Keratinocyte (primary cell): Measurements from ENCODE around the gene STARD5. TPM values are rescaled to one million over a fixed set of nuclear protein-coding genes. Genes with fewer than 3 reads are reported as not detected.

Experiments
- DNase-seq: peaks from one replicate; pipeline ENCODE4 v3.0.0-alpha.2; 2011; ENCODE audit warnings: low read depth, missing footprints, low spot score
- FAIRE-seq: peaks from 2 replicates; lab custom pipeline; 2011; peaks lifted over from hg19 to GRCh38; lab: Jason Lieb, UNC
- H2AFZ ChIP-seq: 2 replicates; pipeline ENCODE4 v1.6.0; 2012; ENCODE audit warnings: low read length, control low read depth, inconsistent platforms; ENCODE audit not compliant: control insufficient read depth
- H3K27ac ChIP-seq: 2 replicates; pipeline ENCODE4 v1.5.1; 2011; ENCODE audit warnings: low read length; ENCODE audit not compliant: control insufficient read depth, insufficient read depth
- H3K27me3 ChIP-seq: 3 replicates; pipeline ENCODE4 v1.6.0; 2011; ENCODE audit warnings: low read length; ENCODE audit not compliant: control insufficient read depth, insufficient read depth; ENCODE audit errors: extremely low read depth
- H3K36me3 ChIP-seq, 2 experiments: 2 replicates in 1 of 2; 3 replicates in 1 of 2; pipeline ENCODE4 v1.5.1; 2011; ENCODE audit warnings: low read length in 2 of 2, mild to moderate bottlenecking in 1 of 2; ENCODE audit not compliant: control insufficient read depth in 2 of 2, insufficient read depth in 2 of 2; ENCODE audit errors: extremely low read depth in 1 of 2
- H3K4me1 ChIP-seq: 3 replicates; pipeline ENCODE4 v1.5.1; 2011; ENCODE audit warnings: low read length; ENCODE audit not compliant: control insufficient read depth, insufficient read depth; ENCODE audit errors: extremely low read depth
- H3K4me2 ChIP-seq: 3 replicates; pipeline ENCODE4 v1.6.0; 2011; ENCODE audit warnings: low read depth, low read length; ENCODE audit not compliant: control insufficient read depth, insufficient read depth; ENCODE audit errors: extremely low read depth
- H3K4me3 ChIP-seq, 3 experiments: fragments of 200-600 bp in 1 of 3; sonication (generic) in 1 of 3; 2 replicates in 2 of 3; 3 replicates in 1 of 3; pipeline ENCODE4 v1.5.1; 2011 to 2016; ENCODE audit warnings: low read length in 3 of 3, mild to moderate bottlenecking in 3 of 3, control low read depth in 2 of 3, inconsistent platforms in 1 of 3, low read depth in 1 of 3, mixed read lengths in 1 of 3, mixed run types in 1 of 3, moderate library complexity in 1 of 3; ENCODE audit not compliant: control insufficient read depth in 2 of 3, insufficient read depth in 2 of 3; ENCODE audit errors: extremely low read depth in 1 of 3
- H3K79me2 ChIP-seq: 2 replicates; pipeline ENCODE4 v1.6.0; 2012; ENCODE audit warnings: low read length; ENCODE audit not compliant: control insufficient read depth, insufficient read depth
- H3K9ac ChIP-seq: 3 replicates; pipeline ENCODE4 v1.6.0; 2011; ENCODE audit warnings: low read length; ENCODE audit not compliant: control insufficient read depth, insufficient read depth; ENCODE audit errors: extremely low read depth
- H3K9me1 ChIP-seq: 3 replicates; pipeline ENCODE4 v1.6.0; 2011; ENCODE audit warnings: low read length; ENCODE audit not compliant: control insufficient read depth, insufficient read depth; ENCODE audit errors: extremely low read depth
- H3K9me3 ChIP-seq: 2 replicates; pipeline ENCODE4 v1.5.1; 2012; ENCODE audit warnings: low read depth, low read length; ENCODE audit not compliant: control insufficient read depth
- H4K20me1 ChIP-seq: 3 replicates; pipeline ENCODE4 v1.6.0; 2011; ENCODE audit warnings: low read length; ENCODE audit not compliant: control insufficient read depth, insufficient read depth; ENCODE audit errors: extremely low read depth
- EZH2 ChIP-seq: IDR thresholded peaks from one replicate; pipeline ENCODE4 v1.6.1; 2012; ENCODE audit warnings: inconsistent platforms, mild to moderate bottlenecking, low read length, moderate library complexity
- dilution Hi-C: fragments of 300-500 bp; cut with MboI; formaldehyde crosslinking; loops from one replicate; pipeline ENCODE4 v1.7.0; 2020; ENCODE audit warnings: low sequenced_read_pairs; ENCODE audit not compliant: extremely low pct_ligation_motif_present
- polyA plus RNA-seq, 5 experiments: library from polyadenylated mRNA; depleted of rRNA in 3 of 5; stranded (reverse) in 3 of 5; stranded (forward) in 1 of 5; unstranded in 1 of 5; fragments of >200 nt; gene quantifications; 1 replicate in 1 of 5; 2 replicates in 3 of 5; 3 replicates in 1 of 5; pipeline versions ENCODE4 v1.2.1 to v1.2.3, GENCODE V29; 2011 to 2012; ENCODE audit warnings: missing spikeins in 2 of 5, low read depth in 1 of 5, low replicate concordance in 1 of 5
- TF ChIP-seq, protein P1 (sequence below), 3 experiments: IDR thresholded peaks in 1 of 3; conservative IDR thresholded peaks in 1 of 3; optimal IDR thresholded peaks in 1 of 3; 2 replicates in 2 of 3; 3 replicates in 1 of 3; pipeline versions ENCODE3 to v1.5.1; 2011; ENCODE audit warnings: low read length in 3 of 3, mild to moderate bottlenecking in 3 of 3, moderate library complexity in 2 of 3, control low read depth in 1 of 3, inconsistent platforms in 1 of 3; ENCODE audit not compliant: insufficient read depth in 2 of 3; ENCODE audit errors: extremely low read depth in 1 of 3

The STARD5 gene
- polyA plus RNA-seq, 1 donor (not counting 4 experiments of a cell fraction or from before 2014, with no cell fraction given) = 38.8 TPM

DNA sequence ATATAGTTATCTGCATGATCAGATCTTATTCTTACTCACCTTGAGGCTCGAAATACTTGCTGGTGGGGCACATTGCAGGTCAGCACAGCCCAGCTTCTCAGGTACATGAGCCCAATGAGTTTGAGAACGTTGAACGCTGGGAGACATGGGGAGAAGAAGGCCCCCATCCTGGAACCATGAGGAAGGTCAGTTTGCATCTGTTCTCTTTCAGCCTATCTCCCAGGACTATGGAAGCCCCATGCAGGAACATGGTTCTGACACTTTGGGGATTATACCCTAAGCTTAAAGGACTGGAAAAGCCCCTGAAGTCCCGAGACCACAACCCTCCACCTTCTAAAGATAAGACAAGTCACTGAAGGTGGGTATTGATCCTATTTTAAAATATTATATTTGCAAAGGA is 17.4 kb upstream of the STARD5 start:
- H3K27ac ChIP-seq = no peak overlapping the region
- H4K20me1 ChIP-seq = no peaks in the 10 kb centered on the region
- TF ChIP-seq, protein P1, sequence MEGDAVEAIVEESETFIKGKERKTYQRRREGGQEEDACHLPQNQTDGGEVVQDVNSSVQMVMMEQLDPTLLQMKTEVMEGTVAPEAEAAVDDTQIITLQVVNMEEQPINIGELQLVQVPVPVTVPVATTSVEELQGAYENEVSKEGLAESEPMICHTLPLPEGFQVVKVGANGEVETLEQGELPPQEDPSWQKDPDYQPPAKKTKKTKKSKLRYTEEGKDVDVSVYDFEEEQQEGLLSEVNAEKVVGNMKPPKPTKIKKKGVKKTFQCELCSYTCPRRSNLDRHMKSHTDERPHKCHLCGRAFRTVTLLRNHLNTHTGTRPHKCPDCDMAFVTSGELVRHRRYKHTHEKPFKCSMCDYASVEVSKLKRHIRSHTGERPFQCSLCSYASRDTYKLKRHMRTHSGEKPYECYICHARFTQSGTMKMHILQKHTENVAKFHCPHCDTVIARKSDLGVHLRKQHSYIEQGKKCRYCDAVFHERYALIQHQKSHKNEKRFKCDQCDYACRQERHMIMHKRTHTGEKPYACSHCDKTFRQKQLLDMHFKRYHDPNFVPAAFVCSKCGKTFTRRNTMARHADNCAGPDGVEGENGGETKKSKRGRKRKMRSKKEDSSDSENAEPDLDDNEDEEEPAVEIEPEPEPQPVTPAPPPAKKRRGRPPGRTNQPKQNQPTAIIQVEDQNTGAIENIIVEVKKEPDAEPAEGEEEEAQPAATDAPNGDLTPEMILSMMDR (optimal IDR thresholded peaks at IDR 0.05 in 1 of 3, IDR thresholded peaks at IDR 0.05 in 1 of 3, conservative IDR thresholded peaks at IDR 0.05 in 1 of 3; ENCODE audit: extremely low read depth in 1 of 3, insufficient read depth in 2 of 3, low read length in 3 of 3) = no peak
- TF ChIP-seq EZH2 = no peak
- H2AFZ ChIP-seq = no peak overlapping the region
- no peaks in the 10 kb centered on the region for H3K36me3 ChIP-seq
- no peaks in the 10 kb centered on the region for H3K79me2 ChIP-seq
- DNase-seq (no peak), FAIRE-seq (no peak)
- H3K9me3 ChIP-seq = no peaks in the 10 kb centered on the region
- no peak overlapping the region for H3K9ac ChIP-seq
- dilution Hi-C loops = no loop called here
- H3K9me1 ChIP-seq = no peaks in the 10 kb centered on the region
- peaks cover 11% of the 10 kb centered on the region for H3K27me3 ChIP-seq
- H3K4me2 ChIP-seq = no peak overlapping the region
- H3K4me3 ChIP-seq = no peak overlapping the region
- H3K4me1 ChIP-seq = peaks cover 3% of the 10 kb centered on the region

DNA sequence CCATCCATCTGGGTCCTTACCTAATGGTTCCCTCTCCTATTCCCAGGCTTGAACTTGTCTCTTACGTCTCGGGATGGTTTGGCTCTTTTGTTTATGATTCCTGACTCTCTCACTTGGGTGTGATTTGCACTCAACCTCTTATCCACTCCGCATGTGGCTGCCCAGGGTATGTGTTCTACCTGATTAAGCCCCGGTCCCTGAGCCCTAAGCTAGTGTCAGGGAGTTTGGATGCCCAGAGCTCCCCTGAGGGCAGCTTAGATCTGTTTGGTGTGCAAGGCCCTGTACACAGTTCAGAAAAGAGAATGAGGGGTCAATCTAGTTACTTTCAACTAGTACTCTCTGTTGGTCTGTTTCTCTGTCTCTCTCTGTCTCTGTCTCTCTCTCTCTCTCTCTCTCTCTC is 15.9 kb upstream of the STARD5 start:
- Histone ChIP-seq H3K9ac (no peak overlapping the region), H3K27me3 (peaks cover 9% of the 10 kb centered on the region), H3K27ac (no peak overlapping the region), H4K20me1 (no peaks in the 10 kb centered on the region), H3K36me3 (no peaks in the 10 kb centered on the region), H3K9me1 (no peaks in the 10 kb centered on the region), H3K4me1 (peaks cover 3% of the 10 kb centered on the region), H3K9me3 (no peaks in the 10 kb centered on the region), H3K4me3 (no peak overlapping the region), H3K4me2 (no peak overlapping the region), H2AFZ (no peak overlapping the region), H3K79me2 (no peaks in the 10 kb centered on the region)
- dilution Hi-C loops = no loop called here
- DNase-seq = no peak
- FAIRE-seq = no peak
- no peak for TF ChIP-seq EZH2
- TF ChIP-seq, protein P1 (optimal IDR thresholded peaks at IDR 0.05 in 1 of 3, IDR thresholded peaks at IDR 0.05 in 1 of 3, conservative IDR thresholded peaks at IDR 0.05 in 1 of 3; ENCODE audit: extremely low read depth in 1 of 3, insufficient read depth in 2 of 3, low read length in 3 of 3) = no peak
